Stimulated activated memory B cell treated with anti-CD40 and anti-IgM and Interleukin-4, amounts not matched to agents 10 μg/mL and 1 μg/mL and 100 μg/mL, for 72 hours (primary cell): ENCODE data around the gene ASCL3.
"Not testable (repeated sequence)": the region's sequence is repeated elsewhere in the genome, so short reads cannot be mapped to it uniquely, and the experiment has no call there.

Experiments used
- ATAC-seq: fragments of 150-1000 bp; cut with Tn5 transposase; 2 replicates; pipeline ENCODE4 v1.10.0; 2021
- H3K27ac Mint-ChIP-seq: one replicate; pipeline ENCODE4 v1.8.0; 2022; ENCODE audit warnings: mild to moderate bottlenecking, mixed read lengths
- H3K27me3 Mint-ChIP-seq: one replicate; pipeline ENCODE4 v1.8.0; 2022; ENCODE audit warnings: mixed read lengths
- H3K36me3 Mint-ChIP-seq: one replicate; pipeline ENCODE4 v1.8.0; 2022; ENCODE audit warnings: mixed read lengths
- H3K4me1 Mint-ChIP-seq: one replicate; pipeline ENCODE4 v1.8.0; 2022; ENCODE audit warnings: mixed read lengths
- H3K4me3 Mint-ChIP-seq: one replicate; pipeline ENCODE4 v1.8.0; 2022; ENCODE audit warnings: mild to moderate bottlenecking, moderate library complexity, mixed read lengths
- H3K9me3 Mint-ChIP-seq: one replicate; pipeline ENCODE4 v1.8.0; 2022; ENCODE audit warnings: mixed read lengths

Gene ASCL3

GRCh38 chr11:8905528-8906165 is 37.2 kb downstream of the ASCL3 start:
- peaks cover 21% of the 10 kb centered on the region for H3K27me3 Mint-ChIP-seq

GRCh38 chr11:8899119-8899753 is 43.6 kb downstream of the ASCL3 start:
- no peak for ATAC-seq
- Mint-ChIP-seq H3K36me3 (peaks cover 13% of the 10 kb centered on the region), H3K9me3 (peaks cover 23% of the 10 kb centered on the region)

More at GRCh38 chr11:8905528-8906165, 37.2 kb downstream of the ASCL3 start:
- Mint-ChIP-seq H3K36me3 (peaks cover 6% of the 10 kb centered on the region), H3K4me1 (peaks cover 18% of the 10 kb centered on the region), H3K9me3 (peaks cover 6% of the 10 kb centered on the region), H3K27ac (no peak overlapping the region), H3K4me3 (no peak overlapping the region)
- ATAC-seq = no peak

GRCh38 chr11:8891185-8891584 is 51.6 kb downstream of the ASCL3 start:
- peaks cover 41% of the 10 kb centered on the region for H3K27me3 Mint-ChIP-seq
- H3K27ac Mint-ChIP-seq, H3K36me3 Mint-ChIP-seq, H3K4me3 Mint-ChIP-seq, H3K4me1 Mint-ChIP-seq, ATAC-seq: not testable (repeated sequence)
- H3K9me3 Mint-ChIP-seq = peaks cover 10% of the 10 kb centered on the region

More at GRCh38 chr11:8899119-8899753, 43.6 kb downstream of the ASCL3 start:
- no peak overlapping the region for H3K27ac Mint-ChIP-seq
- peaks cover 13% of the 10 kb centered on the region for H3K27me3 Mint-ChIP-seq
- H3K4me1 Mint-ChIP-seq = no peaks in the 10 kb centered on the region
- H3K4me3 Mint-ChIP-seq = no peak overlapping the region
